ENCODE results near the gene SYN1. TPM values are rescaled to one million over a fixed set of nuclear protein-coding genes. Genes with fewer than 3 reads are reported as not detected.

Gene SYN1
- total RNA-seq, 2 donors from 2014 or later: 0.14 to 4.1 TPM

- WGBS: 94% methylated on average over 6 of the region's 6 CpGs
- intact Hi-C loops (cut with DNase I): no loop called here
- Histone ChIP-seq H3K36me3 (no peaks in the 10 kb centered on the region), H3K9me3 (no peaks in the 10 kb centered on the region), H3K4me1 (replicated peaks) (no peaks in the 10 kb centered on the region), H3K27me3 (replicated peaks; ENCODE audit: insufficient read depth) (no peaks in the 10 kb centered on the region), H3K27ac (no peak overlapping the region), H3K4me3 (no peak overlapping the region)
- DNase-seq (ENCODE audit: low spot score): no peak
- no peak for TF ChIP-seq POLR2AphosphoS5 (IDR thresholded peaks at IDR 0.05)
- TF ChIP-seq CTCF (IDR thresholded peaks at IDR 0.05): no peak
- no peak for TF ChIP-seq POLR2A (IDR thresholded peaks at IDR 0.05)
Measured at GRCh38 chrX:47530049-47530448, 89.6 kb downstream of the SYN1 start.

GRCh38 chrX:47529548-47529947 lies 90.1 kb downstream of the SYN1 start:
- no peak for DNase-seq (ENCODE audit: low spot score)
- Histone ChIP-seq H3K9me3 (no peaks in the 10 kb centered on the region), H3K36me3 (no peaks in the 10 kb centered on the region), H3K4me3 (no peak overlapping the region), H3K4me1 (replicated peaks) (no peaks in the 10 kb centered on the region), H3K27ac (no peak overlapping the region), H3K27me3 (replicated peaks; ENCODE audit: insufficient read depth) (no peaks in the 10 kb centered on the region)
- no peak for TF ChIP-seq POLR2A (IDR thresholded peaks at IDR 0.05)
- no peak for TF ChIP-seq CTCF (IDR thresholded peaks at IDR 0.05)
- intact Hi-C loops (cut with DNase I): no loop called here
- 96% methylated on average over 6 of the region's 8 CpGs for WGBS

GRCh38 chrX:47523713-47524166 lies 95.9 kb downstream of the SYN1 start:
- TF ChIP-seq POLR2A (IDR thresholded peaks at IDR 0.05) (no peak), CTCF (IDR thresholded peaks at IDR 0.05) (no peak), POLR2AphosphoS5 (IDR thresholded peaks at IDR 0.05) (no peak)
- no peaks in the 10 kb centered on the region for H3K36me3 ChIP-seq
- H3K9me3 ChIP-seq: no peaks in the 10 kb centered on the region
- H3K4me1 ChIP-seq (replicated peaks): no peaks in the 10 kb centered on the region
- no peak for DNase-seq (ENCODE audit: low spot score)
- H3K27ac ChIP-seq: no peak overlapping the region
- intact Hi-C loops (cut with DNase I): loop anchor here (2.0 to 5.0 kb wide), 2 partner anchors 136 to 331 kb away; partner anchors contain the start of gene UBA1
- H3K4me3 ChIP-seq: peak overlapping the region; percentile 39 to 42
- WGBS: 0% methylated on average over 4 of the region's 34 CpGs
- no peaks in the 10 kb centered on the region for H3K27me3 ChIP-seq (replicated peaks; ENCODE audit: insufficient read depth)

GRCh38 chrX:47523297-47523696 lies 96.4 kb downstream of the SYN1 start:
- peak; percentile 62 to 85 (median 80) for TF ChIP-seq CTCF (IDR thresholded peaks at IDR 0.05)
- peak; percentile 52 for TF ChIP-seq POLR2AphosphoS5 (IDR thresholded peaks at IDR 0.05)
- no peak for TF ChIP-seq POLR2A (IDR thresholded peaks at IDR 0.05)
- Histone ChIP-seq H3K4me3 (peak overlapping the region; percentile 39 to 42), H3K27me3 (replicated peaks; ENCODE audit: insufficient read depth) (no peaks in the 10 kb centered on the region), H3K9me3 (no peaks in the 10 kb centered on the region), H3K27ac (no peak overlapping the region), H3K4me1 (replicated peaks) (no peaks in the 10 kb centered on the region), H3K36me3 (no peaks in the 10 kb centered on the region)
- 2% methylated on average over 12 of the region's 33 CpGs for WGBS
- DNase-seq (ENCODE audit: low spot score): peak; percentile 69
- intact Hi-C loops (cut with DNase I): loop anchor here (2.0 to 5.0 kb wide), 2 partner anchors 136 to 330 kb away; partner anchors contain the start of gene UBA1

Small RNAs within 50 kb of the gene (microRNA-seq; reads per million reads assigned to microRNA genes)
- gene MIR4769: not detected

Small RNAs within 50 kb of the gene (small RNA-seq; reads per million reads assigned to genes)
- 0 to 0.19 reads per million in 2 donors for gene MIR4769

Other genes starting within 250 kb of the SYN1 start
- 1 to 10 TPM in 1 of 2 donors, under 1 TPM in 1; 0.32 to 1.4 TPM for gene ZNF157, start 249.3 kb downstream of the SYN1 start, total RNA-seq
- gene ZNF41, start 136.6 kb downstream of the SYN1 start, total RNA-seq: 10 to 100 TPM in 1 of 2 donors, 1 to 10 TPM in 1; 8.3 to 12.3 TPM
- 10 to 100 TPM; 55.4 to 69.3 TPM for gene ARAF, start 58.7 kb downstream of the SYN1 start, total RNA-seq
- 100 to 1,000 TPM; 373 to 916 TPM for gene TIMP1, start 37.4 kb downstream of the SYN1 start, total RNA-seq
- 1 to 10 TPM in 1 of 2 donors, under 1 TPM in 1; 0.09 to 2.9 TPM for gene CFP, start 10.1 kb upstream of the SYN1 start, total RNA-seq
- gene ELK1, start 30.7 kb upstream of the SYN1 start, total RNA-seq: 100 to 1,000 TPM in 1 of 2 donors, 10 to 100 TPM in 1; 28.6 to 105 TPM
- gene UXT, start 39.3 kb upstream of the SYN1 start, total RNA-seq: 100 to 1,000 TPM in 1 of 2 donors, 10 to 100 TPM in 1; 75.5 to 173 TPM
- gene ZNF81, start 217.0 kb upstream of the SYN1 start, total RNA-seq: 1 to 10 TPM; 4.5 to 6.2 TPM